ENCODE results near the gene RBBP5.

DNA sequence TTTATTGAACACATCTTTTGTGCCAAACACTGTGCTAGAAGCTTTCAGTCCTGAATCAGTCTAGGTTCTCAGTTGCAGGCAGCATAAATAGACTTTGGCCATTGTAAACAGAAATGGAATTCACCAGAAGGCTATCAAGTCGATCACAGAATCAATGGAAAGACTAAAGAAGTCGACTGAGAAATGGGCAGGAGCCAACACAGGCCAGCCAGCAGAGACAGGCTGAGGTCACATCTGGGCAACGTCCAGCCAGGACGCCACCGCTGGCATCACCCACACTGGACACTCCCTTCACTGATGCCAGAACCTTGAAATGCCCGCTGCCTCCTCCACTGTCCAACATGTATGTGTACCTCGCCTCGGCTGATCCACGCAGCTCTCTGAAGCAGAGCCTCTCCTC lies 84.2 kb downstream of the RBBP5 start:
- no peak for TF ChIP-seq POLR2A (IDR thresholded peaks at IDR 0.05)
- TF ChIP-seq, protein P1, sequence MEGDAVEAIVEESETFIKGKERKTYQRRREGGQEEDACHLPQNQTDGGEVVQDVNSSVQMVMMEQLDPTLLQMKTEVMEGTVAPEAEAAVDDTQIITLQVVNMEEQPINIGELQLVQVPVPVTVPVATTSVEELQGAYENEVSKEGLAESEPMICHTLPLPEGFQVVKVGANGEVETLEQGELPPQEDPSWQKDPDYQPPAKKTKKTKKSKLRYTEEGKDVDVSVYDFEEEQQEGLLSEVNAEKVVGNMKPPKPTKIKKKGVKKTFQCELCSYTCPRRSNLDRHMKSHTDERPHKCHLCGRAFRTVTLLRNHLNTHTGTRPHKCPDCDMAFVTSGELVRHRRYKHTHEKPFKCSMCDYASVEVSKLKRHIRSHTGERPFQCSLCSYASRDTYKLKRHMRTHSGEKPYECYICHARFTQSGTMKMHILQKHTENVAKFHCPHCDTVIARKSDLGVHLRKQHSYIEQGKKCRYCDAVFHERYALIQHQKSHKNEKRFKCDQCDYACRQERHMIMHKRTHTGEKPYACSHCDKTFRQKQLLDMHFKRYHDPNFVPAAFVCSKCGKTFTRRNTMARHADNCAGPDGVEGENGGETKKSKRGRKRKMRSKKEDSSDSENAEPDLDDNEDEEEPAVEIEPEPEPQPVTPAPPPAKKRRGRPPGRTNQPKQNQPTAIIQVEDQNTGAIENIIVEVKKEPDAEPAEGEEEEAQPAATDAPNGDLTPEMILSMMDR (IDR thresholded peaks at IDR 0.05 in 4 of 5, conservative IDR thresholded peaks at IDR 0.05 in 1 of 5) = no peak

Measured in gastrocnemius medialis (tissue), 4 donors.